NCI-H460 (cell line): ENCODE data around the gene CACNA1E. TPM values are rescaled to one million over a fixed set of nuclear protein-coding genes. Genes with fewer than 3 reads are reported as not detected.

Source experiments
- small RNA-seq, 2 experiments: library from RNA; depleted of rRNA; stranded (forward); fragments of <200 nt; gene quantifications; one replicate each; pipeline ENCODE3, GENCODE V24; 2014
- total RNA-seq: library from RNA; depleted of rRNA; stranded (reverse); fragments of >200 nt; shearing (Covaris generic); gene quantifications from 2 replicates; pipeline ENCODE4 v1.2.3, GENCODE V29; 2014

Gene CACNA1E
- total RNA-seq, 1 experiment from 2014 or later: not detected

Small RNA genes lying within 50 kb of the gene (small RNA-seq; reads per million reads assigned to genes)
- 0 reads per million in 2 experiments for gene RF00017
- gene RNA5SP70: 0 reads per million in 2 experiments
